Liver (tissue), 9 donors: ENCODE results near the gene SHC2. TPM values are rescaled to one million over a fixed set of nuclear protein-coding genes. Genes with fewer than 3 reads are reported as not detected.

Source experiments
- DNase-seq: peaks from one replicate; pipeline ENCODE4 v3.0.0-alpha.2; 2017; ENCODE audit warnings: low spot score
- H3K27ac ChIP-seq, 2 donors: one replicate each; pipeline ENCODE4 v1.7.0; 2013; ENCODE audit warnings: inconsistent platforms in 2 of 2, low read length in 2 of 2, control low read depth in 1 of 2, low read depth in 1 of 2, mild to moderate bottlenecking in 1 of 2
- H3K27me3 ChIP-seq, 4 donors: one replicate each; pipeline versions ENCODE4 v1.6.1 to v1.7.0; 2013; ENCODE audit warnings: low read length in 3 of 4, inconsistent platforms in 1 of 4, mild to moderate bottlenecking in 1 of 4, moderate library complexity in 1 of 4; ENCODE audit not compliant: control insufficient read depth in 4 of 4, insufficient read depth in 4 of 4
- H3K36me3 ChIP-seq, 4 donors: one replicate each; pipeline versions ENCODE4 v1.6.1 to v1.7.0; 2013; ENCODE audit warnings: low read length in 3 of 4, mild to moderate bottlenecking in 3 of 4, low read depth in 1 of 4, moderate library complexity in 1 of 4; ENCODE audit not compliant: control insufficient read depth in 4 of 4, insufficient read depth in 3 of 4
- H3K4me1 ChIP-seq, 4 donors: one replicate each; pipeline versions ENCODE4 v1.6.1 to v1.7.0; 2013; ENCODE audit warnings: low read length in 3 of 4, mild to moderate bottlenecking in 3 of 4, moderate library complexity in 1 of 4; ENCODE audit not compliant: control insufficient read depth in 4 of 4, insufficient read depth in 4 of 4
- H3K4me3 ChIP-seq, 3 donors: one replicate each; pipeline versions ENCODE4 v1.6.1 to v1.7.0; 2013; ENCODE audit warnings: low read length in 3 of 3, control low read depth in 1 of 3, low read depth in 1 of 3, mild to moderate bottlenecking in 1 of 3
- H3K9ac ChIP-seq, 2 donors: one replicate each; pipeline ENCODE4 v1.7.0; 2013; ENCODE audit warnings: low read length in 2 of 2, mild to moderate bottlenecking in 2 of 2, moderate library complexity in 2 of 2, control low read depth in 1 of 2, low read depth in 1 of 2
- H3K9me3 ChIP-seq, 4 donors: one replicate each; pipeline versions ENCODE4 v1.6.1 to v1.7.0; 2013; ENCODE audit warnings: low read length in 3 of 4; ENCODE audit not compliant: control insufficient read depth in 4 of 4
- EGR1 ChIP-seq, 2 donors: IDR thresholded peaks; 2 replicates each; pipeline ENCODE4 v1.6.1; 2016 to 2018; ENCODE audit warnings: antibody characterized with exemption in 2 of 2, low read depth in 2 of 2
- FOXA1 ChIP-seq: IDR thresholded peaks from 2 replicates; pipeline ENCODE4 v1.6.1; 2016; ENCODE audit warnings: antibody characterized with exemption
- FOXA2 ChIP-seq: IDR thresholded peaks from 2 replicates; pipeline ENCODE4 v1.6.1; 2016; ENCODE audit warnings: antibody characterized with exemption
- GABPA ChIP-seq, 2 donors: IDR thresholded peaks in 1 of 2; conservative IDR thresholded peaks in 1 of 2; 2 replicates each; pipeline ENCODE4 v1.6.1; 2016; ENCODE audit warnings: antibody characterized with exemption in 2 of 2, mild to moderate bottlenecking in 1 of 2, moderate library complexity in 1 of 2
- HNF4A ChIP-seq, 2 donors: conservative IDR thresholded peaks; 2 replicates each; pipeline ENCODE4 v1.6.1; 2016; ENCODE audit warnings: antibody characterized with exemption in 2 of 2, mild to moderate bottlenecking in 2 of 2
- HNF4G ChIP-seq: IDR thresholded peaks from 2 replicates; pipeline ENCODE4 v1.6.1; 2016; ENCODE audit warnings: antibody characterized with exemption
- JUND ChIP-seq, 2 donors: IDR thresholded peaks; 2 replicates each; pipeline ENCODE4 v1.6.1; 2016; ENCODE audit warnings: antibody characterized with exemption in 2 of 2
- NR2F2 ChIP-seq: IDR thresholded peaks from 2 replicates; pipeline ENCODE4 v1.6.1; 2016; ENCODE audit warnings: antibody characterized with exemption
- RXRA ChIP-seq, 2 donors: IDR thresholded peaks; 2 replicates each; pipeline ENCODE4 v1.6.1; 2017 to 2018; ENCODE audit warnings: antibody characterized with exemption in 2 of 2, mild to moderate bottlenecking in 1 of 2
- SP1 ChIP-seq: IDR thresholded peaks from 2 replicates; pipeline ENCODE4 v1.6.1; 2018; ENCODE audit warnings: antibody characterized with exemption, mild to moderate bottlenecking
- TAF1 ChIP-seq: conservative IDR thresholded peaks from 2 replicates; pipeline ENCODE4 v1.6.1; 2016; ENCODE audit warnings: antibody characterized with exemption, mild to moderate bottlenecking
- YY1 ChIP-seq: IDR thresholded peaks from 2 replicates; pipeline ENCODE4 v1.6.1; 2016; ENCODE audit warnings: antibody characterized with exemption, mild to moderate bottlenecking
- ZBTB33 ChIP-seq: IDR thresholded peaks from 2 replicates; pipeline ENCODE4 v1.6.1; 2016; ENCODE audit warnings: antibody characterized with exemption
- WGBS: extraction: QIAGEN DNeasy Blood & Tissue Kit; methylation state at CpG from one replicate; pipeline ENCODE4 v1.1.7; 2013; 5-methylcytosine and 5-hydroxymethylcytosine counted together
- polyA plus RNA-seq, 2 donors: library from polyadenylated mRNA; stranded (reverse) in 1 of 2; unstranded in 1 of 2; fragments of 200-250 nt in 1 of 2; fragments of >200 nt in 1 of 2; fragmentation: Nextera tagmentation in 1 of 2; extraction: Ambion mirVana in 1 of 2; gene quantifications; one replicate each; pipeline versions ENCODE4 v1.2.1 to v1.2.3, GENCODE V29; 2013 to 2015
- total RNA-seq, 2 donors: library from RNA; depleted of rRNA; stranded (reverse); fragments of >200 nt; gene quantifications; one replicate each; pipeline ENCODE4 v1.2.3, GENCODE V29; 2014
- TF ChIP-seq, protein P1 (sequence below): IDR thresholded peaks from 2 replicates; pipeline ENCODE4 v1.6.1; 2016; ENCODE audit warnings: antibody characterized with exemption, mild to moderate bottlenecking
- TF ChIP-seq, protein P2 (sequence below): IDR thresholded peaks from 2 replicates; pipeline ENCODE4 v1.6.1; 2016; ENCODE audit warnings: antibody characterized with exemption
- TF ChIP-seq, protein P3 (sequence below): IDR thresholded peaks from 2 replicates; pipeline ENCODE4 v1.6.1; 2016; ENCODE audit warnings: antibody characterized with exemption
- donor health status: healthy.
- donor health status: healthy.
- donor health status: healthy.
- donor health status: healthy.
- donor health status: healthy.

Gene SHC2
- total and polyA plus RNA-seq, 4 donors: 15.6 to 43.0 (median 23.0) TPM

- TF ChIP-seq JUND (IDR thresholded peaks at IDR 0.05) (no peak), HNF4G (no peak), FOXA2 (no peak)
- TF ChIP-seq, protein P1, sequence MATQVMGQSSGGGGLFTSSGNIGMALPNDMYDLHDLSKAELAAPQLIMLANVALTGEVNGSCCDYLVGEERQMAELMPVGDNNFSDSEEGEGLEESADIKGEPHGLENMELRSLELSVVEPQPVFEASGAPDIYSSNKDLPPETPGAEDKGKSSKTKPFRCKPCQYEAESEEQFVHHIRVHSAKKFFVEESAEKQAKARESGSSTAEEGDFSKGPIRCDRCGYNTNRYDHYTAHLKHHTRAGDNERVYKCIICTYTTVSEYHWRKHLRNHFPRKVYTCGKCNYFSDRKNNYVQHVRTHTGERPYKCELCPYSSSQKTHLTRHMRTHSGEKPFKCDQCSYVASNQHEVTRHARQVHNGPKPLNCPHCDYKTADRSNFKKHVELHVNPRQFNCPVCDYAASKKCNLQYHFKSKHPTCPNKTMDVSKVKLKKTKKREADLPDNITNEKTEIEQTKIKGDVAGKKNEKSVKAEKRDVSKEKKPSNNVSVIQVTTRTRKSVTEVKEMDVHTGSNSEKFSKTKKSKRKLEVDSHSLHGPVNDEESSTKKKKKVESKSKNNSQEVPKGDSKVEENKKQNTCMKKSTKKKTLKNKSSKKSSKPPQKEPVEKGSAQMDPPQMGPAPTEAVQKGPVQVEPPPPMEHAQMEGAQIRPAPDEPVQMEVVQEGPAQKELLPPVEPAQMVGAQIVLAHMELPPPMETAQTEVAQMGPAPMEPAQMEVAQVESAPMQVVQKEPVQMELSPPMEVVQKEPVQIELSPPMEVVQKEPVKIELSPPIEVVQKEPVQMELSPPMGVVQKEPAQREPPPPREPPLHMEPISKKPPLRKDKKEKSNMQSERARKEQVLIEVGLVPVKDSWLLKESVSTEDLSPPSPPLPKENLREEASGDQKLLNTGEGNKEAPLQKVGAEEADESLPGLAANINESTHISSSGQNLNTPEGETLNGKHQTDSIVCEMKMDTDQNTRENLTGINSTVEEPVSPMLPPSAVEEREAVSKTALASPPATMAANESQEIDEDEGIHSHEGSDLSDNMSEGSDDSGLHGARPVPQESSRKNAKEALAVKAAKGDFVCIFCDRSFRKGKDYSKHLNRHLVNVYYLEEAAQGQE: no peak
- 22% methylated on average over 26 of the region's 26 CpGs for WGBS
- no peak overlapping the region for H3K4me3 ChIP-seq
- no peaks in the 10 kb centered on the region for H3K9me3 ChIP-seq
- H3K27me3 ChIP-seq: peaks cover 0 to 5% (median 0%) of the 10 kb centered on the region in 4 donors
- no peak overlapping the region for H3K9ac ChIP-seq
- H3K36me3 ChIP-seq: no peaks in the 10 kb centered on the region
- peaks cover 0 to 7% (median 4%) of the 10 kb centered on the region in 4 donors for H3K4me1 ChIP-seq
- no peak overlapping the region for H3K27ac ChIP-seq
- no peak for DNase-seq
Observed at GRCh38 chr19:498511-498891, 37.7 kb upstream of the SHC2 start.

DNA sequence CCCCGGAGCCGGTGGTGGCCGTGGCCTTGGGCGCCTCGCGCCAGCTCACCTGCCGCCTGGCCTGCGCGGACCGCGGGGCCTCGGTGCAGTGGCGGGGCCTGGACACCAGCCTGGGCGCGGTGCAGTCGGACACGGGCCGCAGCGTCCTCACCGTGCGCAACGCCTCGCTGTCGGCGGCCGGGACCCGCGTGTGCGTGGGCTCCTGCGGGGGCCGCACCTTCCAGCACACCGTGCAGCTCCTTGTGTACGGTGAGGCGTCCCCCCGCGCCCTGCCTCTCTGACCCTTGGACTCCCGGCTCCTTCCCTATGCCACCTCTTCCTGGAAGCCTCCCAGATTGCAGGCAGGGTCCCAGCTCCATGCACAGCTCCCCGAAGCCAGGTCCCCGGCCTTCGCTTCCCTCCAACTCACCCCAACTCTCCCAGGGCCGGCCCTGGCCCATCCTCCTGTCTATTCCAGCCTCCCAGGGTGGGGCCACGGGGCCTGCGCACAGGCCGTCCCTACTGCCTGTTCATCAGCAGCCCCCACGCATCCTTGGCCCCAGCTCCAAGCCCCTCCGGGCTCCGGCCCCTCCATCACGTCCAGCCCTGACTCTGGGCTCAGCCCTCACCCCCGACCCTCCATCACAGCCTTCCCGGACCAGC, 37.2 kb upstream of the SHC2 start:
- Histone ChIP-seq H3K27ac (no peak overlapping the region), H3K9ac (no peak overlapping the region), H3K4me3 (no peak overlapping the region), H3K9me3 (no peaks in the 10 kb centered on the region), H3K27me3 (peaks cover 0 to 5% (median 0%) of the 10 kb centered on the region in 4 donors), H3K36me3 (no peaks in the 10 kb centered on the region), H3K4me1 (peaks cover 0 to 7% (median 4%) of the 10 kb centered on the region in 4 donors)
- TF ChIP-seq NR2F2 (no peak), HNF4G (no peak), ZBTB33 (no peak), EGR1 (IDR thresholded peaks at IDR 0.05; ENCODE audit: low read depth in 2 of 2) (no peak), TAF1 (no peak), SP1 (no peak), JUND (IDR thresholded peaks at IDR 0.05) (no peak), FOXA2 (no peak), RXRA (IDR thresholded peaks at IDR 0.05) (no peak), YY1 (no peak), HNF4A (conservative IDR thresholded peaks at IDR 0.05) (no peak), GABPA (IDR thresholded peaks at IDR 0.05 in 1 of 2, conservative IDR thresholded peaks at IDR 0.05 in 1 of 2) (no peak), FOXA1 (no peak)
- TF ChIP-seq, protein P2, sequence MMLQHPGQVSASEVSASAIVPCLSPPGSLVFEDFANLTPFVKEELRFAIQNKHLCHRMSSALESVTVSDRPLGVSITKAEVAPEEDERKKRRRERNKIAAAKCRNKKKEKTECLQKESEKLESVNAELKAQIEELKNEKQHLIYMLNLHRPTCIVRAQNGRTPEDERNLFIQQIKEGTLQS: no peak
- TF ChIP-seq, protein P3, sequence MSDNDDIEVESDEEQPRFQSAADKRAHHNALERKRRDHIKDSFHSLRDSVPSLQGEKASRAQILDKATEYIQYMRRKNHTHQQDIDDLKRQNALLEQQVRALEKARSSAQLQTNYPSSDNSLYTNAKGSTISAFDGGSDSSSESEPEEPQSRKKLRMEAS: no peak
- no peak for DNase-seq
- 7% methylated on average over 50 of the region's 50 CpGs for WGBS
